ENCODE results near the gene KCNH1.

KCNH1 gene

GRCh38 chr1:210779269-210779668 lies 354.7 kb downstream of the KCNH1 start:
- TF ChIP-seq ZNF138 (tag by site-specific recombination; IDR thresholded peaks at IDR 0.05; ENCODE audit: borderline replicate concordance): no peak
- TF ChIP-seq ZNF221 (tag by site-specific recombination; IDR thresholded peaks at IDR 0.05; ENCODE audit: borderline replicate concordance): no peak
- no peak for TF ChIP-seq KLF10 (tag by site-specific recombination; IDR thresholded peaks at IDR 0.05)
- TF ChIP-seq ZBTB44 (tag by site-specific recombination; IDR thresholded peaks at IDR 0.05): no peak
- TF ChIP-seq ZNF654 (tag by site-specific recombination; IDR thresholded peaks at IDR 0.05; ENCODE audit: low read depth): no peak
- TF ChIP-seq ZNF302 (tag by site-specific recombination; IDR thresholded peaks at IDR 0.05; ENCODE audit: low read depth): no peak
- TF ChIP-seq ZNF571 (tag by site-specific recombination; IDR thresholded peaks at IDR 0.05): no peak
- TF ChIP-seq ZFHX2 (tag by site-specific recombination; conservative IDR thresholded peaks at IDR 0.05): no peak
- TF ChIP-seq ZNF658 (tag by site-specific recombination; IDR thresholded peaks at IDR 0.05): no peak
- no peak for TF ChIP-seq ZBTB48 (tag by site-specific recombination; IDR thresholded peaks at IDR 0.05)
- TF ChIP-seq ZNF513 (tag by site-specific recombination; IDR thresholded peaks at IDR 0.05): no peak
- TF ChIP-seq ZSCAN16 (tag by site-specific recombination; IDR thresholded peaks at IDR 0.05): no peak
- TF ChIP-seq ZNF423 (tag by site-specific recombination; IDR thresholded peaks at IDR 0.05): no peak
- TF ChIP-seq ZFP41 (tag by site-specific recombination; IDR thresholded peaks at IDR 0.05; ENCODE audit: borderline replicate concordance): no peak
- TF ChIP-seq ZNF239 (tag by site-specific recombination; IDR thresholded peaks at IDR 0.05): no peak
- no peak for TF ChIP-seq GLIS2 (tag by site-specific recombination; IDR thresholded peaks at IDR 0.05)
- TF ChIP-seq ZNF23 (tag by site-specific recombination; IDR thresholded peaks at IDR 0.05; ENCODE audit: borderline replicate concordance): no peak
- no peak for TF ChIP-seq ZNF404 (tag by site-specific recombination; IDR thresholded peaks at IDR 0.05)
- ChIA-PET POLR2A (no interaction called here), CTCF (interaction anchor here (0.6 to 0.7 kb wide), 3 partner anchors 82 to 355 kb away, joined by 3 to 6 read pairs (median 3); no protein-coding TSS in a partner anchor)
- H3K9me3 ChIP-seq (ENCODE audit: control insufficient read depth, insufficient read depth, low read depth, low read length): no peaks in the 10 kb centered on the region
- H3K36me3 ChIP-seq (ENCODE audit: control insufficient read depth in 2 of 2, insufficient read depth in 1 of 2, low read length in 2 of 2): no peaks in the 10 kb centered on the region
- no peak overlapping the region for H3K27ac ChIP-seq (ENCODE audit: extremely low read depth, low read depth, low read length)
- no peaks in the 10 kb centered on the region for H3K4me1 ChIP-seq (ENCODE audit: control insufficient read depth, insufficient read depth, low read length)
- no peak overlapping the region for H3K4me3 ChIP-seq (ENCODE audit: low read depth, low read length)

GRCh38 chr1:210777914-210778313 lies 356.0 kb downstream of the KCNH1 start:
- Histone ChIP-seq H3K4me1 (ENCODE audit: control insufficient read depth, insufficient read depth, low read length) (no peaks in the 10 kb centered on the region), H3K36me3 (ENCODE audit: control insufficient read depth in 2 of 2, insufficient read depth in 1 of 2, low read length in 2 of 2) (no peaks in the 10 kb centered on the region), H3K9me3 (ENCODE audit: control insufficient read depth, insufficient read depth, low read depth, low read length) (no peaks in the 10 kb centered on the region), H3K27ac (ENCODE audit: extremely low read depth, low read depth, low read length) (no peak overlapping the region), H3K4me3 (ENCODE audit: low read depth, low read length) (no peak overlapping the region)
- POLR2A ChIA-PET: no interaction called here
- CTCF ChIA-PET: interaction anchor here (0.9 kb wide), 1 partner anchor 356 kb away, joined by 5 read pairs; the partner anchor contains the start of gene KCNH1
- TF ChIP-seq ZNF600 (tag by site-specific recombination; IDR thresholded peaks at IDR 0.05): no peak
- no peak for TF ChIP-seq ZBTB1 (tag by site-specific recombination; IDR thresholded peaks at IDR 0.05)
- TF ChIP-seq ZNF585B (tag by site-specific recombination; IDR thresholded peaks at IDR 0.05): no peak
- TF ChIP-seq GLI4 (tag by site-specific recombination; IDR thresholded peaks at IDR 0.05): no peak
- TF ChIP-seq ZNF214 (tag by site-specific recombination; IDR thresholded peaks at IDR 0.05; ENCODE audit: borderline replicate concordance): no peak
- no peak for TF ChIP-seq ZBTB26 (tag by site-specific recombination; optimal IDR thresholded peaks at IDR 0.05)

All from HEK293 (cell line).